Tibial nerve (tissue), 4 donors: Measurements from ENCODE around the gene HSPA9.

Source experiments
- EP300 ChIP-seq, 2 donors: sonication (generic); formaldehyde crosslinking; IDR thresholded peaks; one replicate each; pipeline ENCODE4 v1.6.1; 2017; ENCODE audit warnings: antibody characterized with exemption in 2 of 2, mild to moderate bottlenecking in 1 of 2
- POLR2A ChIP-seq, 2 donors: fragments of 450-650 bp; IDR thresholded peaks; one replicate each; pipeline ENCODE4 v1.6.1; 2017; ENCODE audit warnings: antibody characterized with exemption in 2 of 2, mild to moderate bottlenecking in 2 of 2, moderate library complexity in 2 of 2
- TF ChIP-seq, protein P1 (sequence below), 5 experiments: fragments of 200-600 bp in 3 of 5; fragments of 450-650 bp in 2 of 5; sonication (generic) in 3 of 5; IDR thresholded peaks; one replicate each; pipeline ENCODE4 v1.5.1; 2016 to 2019; ENCODE audit warnings: antibody characterized with exemption in 5 of 5, mild to moderate bottlenecking in 3 of 5, moderate library complexity in 2 of 5

DNA sequence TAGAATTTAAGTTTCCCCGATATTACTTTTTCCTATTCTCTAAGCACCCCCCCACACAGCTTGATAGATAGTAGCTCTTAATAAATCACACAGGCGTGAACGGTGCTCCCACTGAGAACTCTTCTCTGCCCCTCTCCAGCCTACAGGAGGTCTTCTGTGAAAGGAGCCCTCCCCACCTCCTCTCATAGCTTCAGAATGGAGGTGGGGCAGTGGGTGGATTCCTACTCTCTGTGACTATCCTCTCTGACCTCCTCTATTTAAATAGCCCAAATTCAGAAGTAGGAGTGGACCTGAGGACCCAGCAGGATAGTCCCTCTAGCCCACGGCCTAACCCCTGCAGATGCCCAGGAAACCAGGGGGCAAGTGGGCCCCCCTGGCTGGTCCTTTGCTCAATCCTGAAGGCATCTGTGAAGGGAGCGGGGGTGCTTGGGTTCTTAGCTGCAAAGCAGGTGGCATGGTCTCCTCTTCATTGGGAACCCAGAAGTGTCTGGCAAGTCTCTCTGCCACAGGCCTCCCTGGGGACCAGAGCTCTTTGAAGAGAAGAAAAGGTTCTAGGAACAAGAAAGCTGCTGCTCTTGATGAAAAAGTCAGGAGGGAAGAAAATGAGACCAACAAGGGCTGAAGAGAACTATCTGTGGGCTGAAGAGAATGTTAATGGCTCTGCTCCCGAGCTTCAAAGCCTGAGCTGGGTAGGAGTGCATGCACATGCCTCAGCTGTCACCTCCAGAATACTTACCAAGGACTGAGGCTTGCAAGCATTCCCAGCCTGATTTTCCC, 21.1 kb upstream of the HSPA9 start:
- TF ChIP-seq, protein P1, sequence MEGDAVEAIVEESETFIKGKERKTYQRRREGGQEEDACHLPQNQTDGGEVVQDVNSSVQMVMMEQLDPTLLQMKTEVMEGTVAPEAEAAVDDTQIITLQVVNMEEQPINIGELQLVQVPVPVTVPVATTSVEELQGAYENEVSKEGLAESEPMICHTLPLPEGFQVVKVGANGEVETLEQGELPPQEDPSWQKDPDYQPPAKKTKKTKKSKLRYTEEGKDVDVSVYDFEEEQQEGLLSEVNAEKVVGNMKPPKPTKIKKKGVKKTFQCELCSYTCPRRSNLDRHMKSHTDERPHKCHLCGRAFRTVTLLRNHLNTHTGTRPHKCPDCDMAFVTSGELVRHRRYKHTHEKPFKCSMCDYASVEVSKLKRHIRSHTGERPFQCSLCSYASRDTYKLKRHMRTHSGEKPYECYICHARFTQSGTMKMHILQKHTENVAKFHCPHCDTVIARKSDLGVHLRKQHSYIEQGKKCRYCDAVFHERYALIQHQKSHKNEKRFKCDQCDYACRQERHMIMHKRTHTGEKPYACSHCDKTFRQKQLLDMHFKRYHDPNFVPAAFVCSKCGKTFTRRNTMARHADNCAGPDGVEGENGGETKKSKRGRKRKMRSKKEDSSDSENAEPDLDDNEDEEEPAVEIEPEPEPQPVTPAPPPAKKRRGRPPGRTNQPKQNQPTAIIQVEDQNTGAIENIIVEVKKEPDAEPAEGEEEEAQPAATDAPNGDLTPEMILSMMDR (IDR thresholded peaks at IDR 0.05) = no peak
- TF ChIP-seq POLR2A (IDR thresholded peaks at IDR 0.05) (no peak), EP300 (IDR thresholded peaks at IDR 0.05) (no peak)
